ENCODE measurements around the gene DNAL1. TPM values are rescaled to one million over a fixed set of nuclear protein-coding genes. Genes with fewer than 3 reads are reported as not detected.

The DNAL1 gene
- total RNA-seq, 1 experiment from 2014 or later: 14.3 TPM

DNA sequence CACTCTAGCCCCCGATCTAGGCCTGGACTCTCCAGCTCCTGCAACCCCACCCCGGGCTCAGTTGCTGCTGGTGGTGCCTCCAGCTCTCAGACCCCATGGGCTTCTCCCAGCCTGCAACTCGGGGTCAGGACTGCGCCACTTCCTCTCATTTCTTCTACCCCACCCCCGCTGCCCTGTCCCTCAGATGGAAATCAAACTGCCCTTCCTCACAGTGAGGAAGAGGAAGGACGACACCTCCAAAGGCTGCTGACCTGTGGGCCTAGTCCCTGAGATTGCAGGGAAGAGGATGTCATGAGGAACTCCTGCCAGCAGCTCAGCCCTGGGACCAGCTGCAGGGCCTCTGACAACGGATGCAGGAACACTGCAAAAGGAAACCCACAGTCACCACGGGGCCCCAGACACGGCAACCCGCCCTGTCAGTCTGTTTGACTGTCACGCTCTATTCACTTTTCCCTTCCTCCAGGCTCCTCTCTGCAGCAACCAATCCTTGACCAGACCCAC, 98.7 kb downstream of the DNAL1 start (continued):
- TF ChIP-seq, protein P1, sequence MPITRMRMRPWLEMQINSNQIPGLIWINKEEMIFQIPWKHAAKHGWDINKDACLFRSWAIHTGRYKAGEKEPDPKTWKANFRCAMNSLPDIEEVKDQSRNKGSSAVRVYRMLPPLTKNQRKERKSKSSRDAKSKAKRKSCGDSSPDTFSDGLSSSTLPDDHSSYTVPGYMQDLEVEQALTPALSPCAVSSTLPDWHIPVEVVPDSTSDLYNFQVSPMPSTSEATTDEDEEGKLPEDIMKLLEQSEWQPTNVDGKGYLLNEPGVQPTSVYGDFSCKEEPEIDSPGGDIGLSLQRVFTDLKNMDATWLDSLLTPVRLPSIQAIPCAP (CRISPR knock-in tag; IDR thresholded peaks at IDR 0.05): no peak
- TF ChIP-seq TEAD4 (CRISPR knock-in tag; IDR thresholded peaks at IDR 0.05): no peak

GRCh38 chr14:73744175-73744867, 99.5 kb downstream of the DNAL1 start:
- Mint-ChIP-seq H3K9me3 (no peaks in the 10 kb centered on the region), H3K36me3 (no peaks in the 10 kb centered on the region), H3K27ac (peak overlapping the region; percentile 36; the same call in 1 of the 2 replicates), H3K4me3 (no peak overlapping the region), H3K27me3 (ENCODE audit: low read depth) (no peaks in the 10 kb centered on the region), H3K4me1 (peaks cover 68% of the 10 kb centered on the region)
- ChIA-PET CTCF (interaction anchor here (1.1 to 4.3 kb wide), 7 partner anchors 10 to 108 kb away, joined by 3 to 74 read pairs (median 6); partner anchors contain the start of gene PTGR2), POLR2A (no interaction called here)
- TF ChIP-seq, protein P2, sequence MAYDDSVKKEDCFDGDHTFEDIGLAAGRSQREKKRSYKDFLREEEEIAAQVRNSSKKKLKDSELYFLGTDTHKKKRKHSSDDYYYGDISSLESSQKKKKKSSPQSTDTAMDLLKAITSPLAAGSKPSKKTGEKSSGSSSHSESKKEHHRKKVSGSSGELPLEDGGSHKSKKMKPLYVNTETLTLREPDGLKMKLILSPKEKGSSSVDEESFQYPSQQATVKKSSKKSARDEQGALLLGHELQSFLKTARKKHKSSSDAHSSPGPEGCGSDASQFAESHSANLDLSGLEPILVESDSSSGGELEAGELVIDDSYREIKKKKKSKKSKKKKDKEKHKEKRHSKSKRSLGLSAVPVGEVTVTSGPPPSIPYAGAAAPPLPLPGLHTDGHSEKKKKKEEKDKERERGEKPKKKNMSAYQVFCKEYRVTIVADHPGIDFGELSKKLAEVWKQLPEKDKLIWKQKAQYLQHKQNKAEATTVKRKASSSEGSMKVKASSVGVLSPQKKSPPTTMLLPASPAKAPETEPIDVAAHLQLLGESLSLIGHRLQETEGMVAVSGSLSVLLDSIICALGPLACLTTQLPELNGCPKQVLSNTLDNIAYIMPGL (CRISPR knock-in tag; IDR thresholded peaks at IDR 0.05): no peak
- TF ChIP-seq ATF3 (CRISPR knock-in tag; conservative IDR thresholded peaks at IDR 0.05) (no peak), GABPB1 (CRISPR knock-in tag; IDR thresholded peaks at IDR 0.05) (no peak), NFATC4 (CRISPR knock-in tag; IDR thresholded peaks at IDR 0.05) (no peak), ATF1 (CRISPR knock-in tag; IDR thresholded peaks at IDR 0.05) (no peak), ZNF396 (CRISPR knock-in tag; IDR thresholded peaks at IDR 0.05; ENCODE audit: borderline replicate concordance) (no peak), CREB1 (CRISPR knock-in tag; IDR thresholded peaks at IDR 0.05) (no peak), FOXP1 (CRISPR knock-in tag; IDR thresholded peaks at IDR 0.05; ENCODE audit: borderline replicate concordance) (no peak), EMX1 (CRISPR knock-in tag; IDR thresholded peaks at IDR 0.05) (no peak), ZNF425 (CRISPR knock-in tag; conservative IDR thresholded peaks at IDR 0.05) (no peak), TCF7 (CRISPR knock-in tag; IDR thresholded peaks at IDR 0.05; ENCODE audit: low read depth) (no peak)
- TF ChIP-seq, protein P3, sequence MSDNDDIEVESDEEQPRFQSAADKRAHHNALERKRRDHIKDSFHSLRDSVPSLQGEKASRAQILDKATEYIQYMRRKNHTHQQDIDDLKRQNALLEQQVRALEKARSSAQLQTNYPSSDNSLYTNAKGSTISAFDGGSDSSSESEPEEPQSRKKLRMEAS (CRISPR knock-in tag; IDR thresholded peaks at IDR 0.05): no peak
- TF ChIP-seq, protein P4, sequence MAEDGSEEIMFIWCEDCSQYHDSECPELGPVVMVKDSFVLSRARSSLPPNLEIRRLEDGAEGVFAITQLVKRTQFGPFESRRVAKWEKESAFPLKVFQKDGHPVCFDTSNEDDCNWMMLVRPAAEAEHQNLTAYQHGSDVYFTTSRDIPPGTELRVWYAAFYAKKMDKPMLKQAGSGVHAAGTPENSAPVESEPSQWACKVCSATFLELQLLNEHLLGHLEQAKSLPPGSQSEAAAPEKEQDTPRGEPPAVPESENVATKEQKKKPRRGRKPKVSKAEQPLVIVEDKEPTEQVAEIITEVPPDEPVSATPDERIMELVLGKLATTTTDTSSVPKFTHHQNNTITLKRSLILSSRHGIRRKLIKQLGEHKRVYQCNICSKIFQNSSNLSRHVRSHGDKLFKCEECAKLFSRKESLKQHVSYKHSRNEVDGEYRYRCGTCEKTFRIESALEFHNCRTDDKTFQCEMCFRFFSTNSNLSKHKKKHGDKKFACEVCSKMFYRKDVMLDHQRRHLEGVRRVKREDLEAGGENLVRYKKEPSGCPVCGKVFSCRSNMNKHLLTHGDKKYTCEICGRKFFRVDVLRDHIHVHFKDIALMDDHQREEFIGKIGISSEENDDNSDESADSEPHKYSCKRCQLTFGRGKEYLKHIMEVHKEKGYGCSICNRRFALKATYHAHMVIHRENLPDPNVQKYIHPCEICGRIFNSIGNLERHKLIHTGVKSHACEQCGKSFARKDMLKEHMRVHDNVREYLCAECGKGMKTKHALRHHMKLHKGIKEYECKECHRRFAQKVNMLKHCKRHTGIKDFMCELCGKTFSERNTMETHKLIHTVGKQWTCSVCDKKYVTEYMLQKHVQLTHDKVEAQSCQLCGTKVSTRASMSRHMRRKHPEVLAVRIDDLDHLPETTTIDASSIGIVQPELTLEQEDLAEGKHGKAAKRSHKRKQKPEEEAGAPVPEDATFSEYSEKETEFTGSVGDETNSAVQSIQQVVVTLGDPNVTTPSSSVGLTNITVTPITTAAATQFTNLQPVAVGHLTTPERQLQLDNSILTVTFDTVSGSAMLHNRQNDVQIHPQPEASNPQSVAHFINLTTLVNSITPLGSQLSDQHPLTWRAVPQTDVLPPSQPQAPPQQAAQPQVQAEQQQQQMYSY (CRISPR knock-in tag; IDR thresholded peaks at IDR 0.05): no peak
- DNase-seq (ENCODE audit: low spot score) (no peak), ATAC-seq (no peak)
